Thoracic aorta (tissue), 2 donors: ENCODE results near the gene EPHB3. TPM values are rescaled to one million over a fixed set of nuclear protein-coding genes. Genes with fewer than 3 reads are reported as not detected.

ENCODE experiments used
- ATAC-seq: fragments of 150-250 bp; one replicate; pipeline ENCODE4 v1.8.0; 2017; ENCODE audit warnings: low read depth; ENCODE audit not compliant: insufficient number of reproducible peaks, low FRiP score
- DNase-seq: peaks from one replicate; pipeline ENCODE4 v3.0.0-alpha.2; 2020; ENCODE audit warnings: low spot score
- H3K27ac ChIP-seq, 2 donors: fragments of 200-600 bp; sonication (generic); 1 replicate in 1 of 2; 2 replicates in 1 of 2; pipeline ENCODE4 v1.5.1; 2016; ENCODE audit warnings: mild to moderate bottlenecking in 2 of 2, moderate library complexity in 2 of 2
- H3K27me3 ChIP-seq: fragments of 200-600 bp; sonication (generic); replicated peaks from 2 replicates; pipeline ENCODE4 v1.6.0; 2016; ENCODE audit warnings: mild to moderate bottlenecking; ENCODE audit not compliant: insufficient read depth
- H3K36me3 ChIP-seq: fragments of 200-600 bp; sonication (generic); one replicate; pipeline ENCODE4 v1.5.1; 2016
- H3K4me1 ChIP-seq, 2 donors: fragments of 200-600 bp; sonication (generic); 1 replicate in 1 of 2; 2 replicates in 1 of 2; pipeline versions ENCODE4 v1.5.1 to v1.6.0; 2016; ENCODE audit warnings: low read depth in 2 of 2, mild to moderate bottlenecking in 1 of 2; ENCODE audit not compliant: control insufficient read depth in 1 of 2
- H3K4me3 ChIP-seq: fragments of 200-600 bp; sonication (generic); 2 replicates; pipeline ENCODE4 v1.5.1; 2016; ENCODE audit warnings: mild to moderate bottlenecking
- H3K9me3 ChIP-seq: fragments of 200-600 bp; sonication (generic); 2 replicates; pipeline ENCODE4 v1.5.1; 2016
- total RNA-seq, 2 donors: library from RNA; depleted of rRNA; stranded (reverse); fragments of >200 nt; gene quantifications; one replicate each; pipeline versions ENCODE4 v1.1.0 to v1.2.3, GENCODE V29; 2016
- TF ChIP-seq, protein P1 (sequence below): fragments of 200-600 bp; sonication (generic); IDR thresholded peaks from one replicate; pipeline ENCODE4 v1.5.1; 2019; ENCODE audit warnings: antibody characterized with exemption

The EPHB3 gene
- total RNA-seq, 2 donors from 2014 or later = 2.8 to 5.0 TPM

GRCh38 chr3:184544513-184544861 is 17.1 kb upstream of the EPHB3 start:
- Histone ChIP-seq H3K9me3 (no peaks in the 10 kb centered on the region), H3K27ac (no peak overlapping the region), H3K4me3 (no peak overlapping the region), H3K27me3 (no peaks in the 10 kb centered on the region), H3K36me3 (no peaks in the 10 kb centered on the region), H3K4me1 (peaks cover 0 to 7% of the 10 kb centered on the region in 2 donors)
- DNase-seq (no peak), ATAC-seq (no peak)
- TF ChIP-seq, protein P1, sequence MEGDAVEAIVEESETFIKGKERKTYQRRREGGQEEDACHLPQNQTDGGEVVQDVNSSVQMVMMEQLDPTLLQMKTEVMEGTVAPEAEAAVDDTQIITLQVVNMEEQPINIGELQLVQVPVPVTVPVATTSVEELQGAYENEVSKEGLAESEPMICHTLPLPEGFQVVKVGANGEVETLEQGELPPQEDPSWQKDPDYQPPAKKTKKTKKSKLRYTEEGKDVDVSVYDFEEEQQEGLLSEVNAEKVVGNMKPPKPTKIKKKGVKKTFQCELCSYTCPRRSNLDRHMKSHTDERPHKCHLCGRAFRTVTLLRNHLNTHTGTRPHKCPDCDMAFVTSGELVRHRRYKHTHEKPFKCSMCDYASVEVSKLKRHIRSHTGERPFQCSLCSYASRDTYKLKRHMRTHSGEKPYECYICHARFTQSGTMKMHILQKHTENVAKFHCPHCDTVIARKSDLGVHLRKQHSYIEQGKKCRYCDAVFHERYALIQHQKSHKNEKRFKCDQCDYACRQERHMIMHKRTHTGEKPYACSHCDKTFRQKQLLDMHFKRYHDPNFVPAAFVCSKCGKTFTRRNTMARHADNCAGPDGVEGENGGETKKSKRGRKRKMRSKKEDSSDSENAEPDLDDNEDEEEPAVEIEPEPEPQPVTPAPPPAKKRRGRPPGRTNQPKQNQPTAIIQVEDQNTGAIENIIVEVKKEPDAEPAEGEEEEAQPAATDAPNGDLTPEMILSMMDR = no peak

DNA sequence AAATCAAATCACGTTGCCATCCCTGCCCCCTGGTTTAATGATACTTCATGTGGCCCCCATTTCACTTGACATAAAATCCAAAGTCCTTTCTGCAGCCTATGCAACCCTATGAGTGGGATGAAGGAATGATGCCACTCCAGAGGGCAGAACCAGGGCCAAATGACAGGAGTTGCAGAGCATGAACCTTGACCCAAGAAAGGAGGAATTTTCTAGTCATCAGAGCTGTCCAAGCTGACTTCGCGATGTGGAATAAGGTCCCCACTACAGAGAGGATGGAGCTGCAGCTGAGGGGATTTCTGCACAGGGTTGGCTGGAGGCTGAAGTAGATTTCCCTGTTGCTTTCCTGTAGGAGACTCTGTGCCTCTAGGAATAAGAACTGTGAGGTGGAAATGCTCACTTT is 15.8 kb upstream of the EPHB3 start:
- H3K9me3 ChIP-seq = no peaks in the 10 kb centered on the region
- peaks cover 0 to 7% of the 10 kb centered on the region in 2 donors for H3K4me1 ChIP-seq
- no peak overlapping the region for H3K27ac ChIP-seq
- no peak overlapping the region for H3K4me3 ChIP-seq
- DNase-seq = no peak
- TF ChIP-seq, protein P1 = no peak
- ATAC-seq = no peak
- H3K36me3 ChIP-seq = no peaks in the 10 kb centered on the region
- H3K27me3 ChIP-seq = no peaks in the 10 kb centered on the region

GRCh38 chr3:184546252-184546651 is 15.3 kb upstream of the EPHB3 start:
- H3K36me3 ChIP-seq = no peaks in the 10 kb centered on the region
- TF ChIP-seq, protein P1 = no peak
- no peak for DNase-seq
- H3K4me1 ChIP-seq = peaks cover 0 to 7% of the 10 kb centered on the region in 2 donors
- no peaks in the 10 kb centered on the region for H3K27me3 ChIP-seq
- ATAC-seq = no peak
- no peaks in the 10 kb centered on the region for H3K9me3 ChIP-seq
- no peak overlapping the region for H3K4me3 ChIP-seq
- no peak overlapping the region for H3K27ac ChIP-seq

DNA sequence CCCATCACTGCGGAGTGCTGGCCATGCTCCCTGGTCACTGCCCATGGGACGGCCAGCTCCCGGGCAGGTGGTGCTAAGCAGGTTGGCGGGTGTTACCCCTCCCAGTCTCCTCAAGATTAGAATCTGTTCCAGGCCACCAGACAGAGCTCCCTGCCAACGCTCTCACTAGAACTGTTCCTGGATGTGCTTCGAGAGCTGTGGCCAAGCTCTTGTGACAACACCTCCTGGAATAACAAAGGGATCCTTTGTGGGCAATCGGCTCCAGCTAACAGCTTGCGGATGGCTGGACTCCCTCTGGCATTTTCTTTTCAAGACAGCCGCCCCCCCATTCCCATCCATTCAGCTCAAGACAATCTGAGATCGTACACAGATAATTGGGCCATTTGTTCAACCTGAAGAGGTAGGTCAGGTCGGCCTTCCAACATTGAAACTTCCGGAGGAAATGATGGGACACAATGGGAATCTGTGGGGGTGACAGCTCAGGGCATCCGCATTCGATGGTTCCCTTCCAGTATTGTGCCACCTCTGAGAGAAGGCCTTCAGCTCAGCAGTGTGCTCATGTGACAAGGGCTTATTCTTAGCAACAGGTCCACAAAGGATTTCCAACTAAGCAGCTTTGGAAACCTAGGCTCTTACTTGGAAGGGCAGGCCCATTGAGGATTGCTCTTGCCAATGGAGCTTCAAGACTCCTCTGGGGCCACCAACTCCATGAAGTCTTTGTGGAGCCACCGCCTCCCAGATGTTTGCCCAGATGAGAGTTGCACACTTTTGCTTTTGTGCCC is 11.6 kb upstream of the EPHB3 start:
- no peak for ATAC-seq
- H3K27ac ChIP-seq = no peak overlapping the region

GRCh38 chr3:184551103-184551502 is 10.5 kb upstream of the EPHB3 start:
- TF ChIP-seq, protein P1 = no peak
- Histone ChIP-seq H3K4me1 (no peaks in the 10 kb centered on the region), H3K27me3 (no peaks in the 10 kb centered on the region), H3K36me3 (no peaks in the 10 kb centered on the region), H3K9me3 (no peaks in the 10 kb centered on the region), H3K4me3 (no peak overlapping the region), H3K27ac (no peak overlapping the region)
- ATAC-seq (no peak), DNase-seq (no peak)

More for the DNA sequence above, 11.6 kb upstream of the EPHB3 start:
- no peaks in the 10 kb centered on the region for H3K27me3 ChIP-seq
- no peaks in the 10 kb centered on the region for H3K4me1 ChIP-seq
- no peaks in the 10 kb centered on the region for H3K9me3 ChIP-seq
- TF ChIP-seq, protein P1 = no peak
- no peak for DNase-seq
- H3K4me3 ChIP-seq = no peak overlapping the region
- no peaks in the 10 kb centered on the region for H3K36me3 ChIP-seq
